ENCODE data around the gene VEZT. TPM values are rescaled to one million over a fixed set of nuclear protein-coding genes. Genes with fewer than 3 reads are reported as not detected.

VEZT gene
- polyA plus RNA-seq, 1 donor from 2014 or later: 219 TPM

GRCh38 chr12:95303476-95303875 is 85.9 kb downstream of the VEZT start:
- Histone ChIP-seq H3K9ac (ENCODE audit: low read length) (no peak overlapping the region), H4K20me1 (ENCODE audit: insufficient read depth) (no peaks in the 10 kb centered on the region), H3K9me2 (ENCODE audit: insufficient read depth, low read length) (no peaks in the 10 kb centered on the region)

GRCh38 chr12:95304673-95305198 is 87.1 kb downstream of the VEZT start:
- Histone ChIP-seq H3K27me3 (ENCODE audit: insufficient read depth, low read depth, low read length) (no peaks in the 10 kb centered on the region), H3K9me2 (ENCODE audit: insufficient read depth, low read length) (no peaks in the 10 kb centered on the region), H3F3A (ENCODE audit: insufficient read depth, low read length, poor library complexity, severe bottlenecking) (no peaks in the 10 kb centered on the region), H3K4me2 (ENCODE audit: low read length) (no peak overlapping the region), H2AFZ (ENCODE audit: low read depth, low read length) (no peak overlapping the region), H3K4me3 (ENCODE audit: low read length) (no peak overlapping the region), H3K36me3 (ENCODE audit: insufficient read depth, low read length) (peaks cover 28% of the 10 kb centered on the region), H3K9ac (ENCODE audit: low read length) (no peak overlapping the region), H4K20me1 (ENCODE audit: insufficient read depth) (no peaks in the 10 kb centered on the region), H3K79me2 (replicated peaks; ENCODE audit: insufficient read depth, low read length) (peaks cover 4% of the 10 kb centered on the region), H3K9me3 (ENCODE audit: low read length) (no peaks in the 10 kb centered on the region), H3K27ac (ENCODE audit: low read length) (no peak overlapping the region)
- TF ChIP-seq TAF1 (IDR thresholded peaks at IDR 0.05; ENCODE audit: low read depth): no peak
- TF ChIP-seq REST (IDR thresholded peaks at IDR 0.05; ENCODE audit: borderline replicate concordance): no peak
- TF ChIP-seq SMC3 (conservative IDR thresholded peaks at IDR 0.05; ENCODE audit: poor library complexity): no peak
- no peak for TF ChIP-seq EZH2 (IDR thresholded peaks at IDR 0.05; ENCODE audit: borderline replicate concordance, insufficient read depth, low read length, poor library complexity, severe bottlenecking)
- no peak for TF ChIP-seq RAD21 (conservative IDR thresholded peaks at IDR 0.05)
- no peak for TF ChIP-seq CTCF (IDR thresholded peaks at IDR 0.05; ENCODE audit: poor library complexity, severe bottlenecking)

More at GRCh38 chr12:95303476-95303875, 85.9 kb downstream of the VEZT start:
- Histone ChIP-seq H3K27ac (ENCODE audit: low read length) (no peak overlapping the region), H3K4me2 (ENCODE audit: low read length) (no peak overlapping the region), H3K36me3 (ENCODE audit: insufficient read depth, low read length) (peaks cover 18% of the 10 kb centered on the region), H2AFZ (ENCODE audit: low read depth, low read length) (no peak overlapping the region), H3K79me2 (replicated peaks; ENCODE audit: insufficient read depth, low read length) (peaks cover 4% of the 10 kb centered on the region), H3K9me3 (ENCODE audit: low read length) (no peaks in the 10 kb centered on the region), H3K27me3 (ENCODE audit: insufficient read depth, low read depth, low read length) (no peaks in the 10 kb centered on the region), H3F3A (ENCODE audit: insufficient read depth, low read length, poor library complexity, severe bottlenecking) (no peaks in the 10 kb centered on the region), H3K4me3 (ENCODE audit: low read length) (no peak overlapping the region)
- TF ChIP-seq RAD21 (conservative IDR thresholded peaks at IDR 0.05) (no peak), SMC3 (conservative IDR thresholded peaks at IDR 0.05; ENCODE audit: poor library complexity) (no peak), EZH2 (IDR thresholded peaks at IDR 0.05; ENCODE audit: borderline replicate concordance, insufficient read depth, low read length, poor library complexity, severe bottlenecking) (no peak), MXI1 (conservative IDR thresholded peaks at IDR 0.05; ENCODE audit: poor library complexity, severe bottlenecking) (no peak), REST (IDR thresholded peaks at IDR 0.05; ENCODE audit: borderline replicate concordance) (no peak), POLR2AphosphoS5 (IDR thresholded peaks at IDR 0.05) (no peak), EP300 (conservative IDR thresholded peaks at IDR 0.05; ENCODE audit: poor library complexity, severe bottlenecking) (no peak), TAF1 (IDR thresholded peaks at IDR 0.05; ENCODE audit: low read depth) (no peak), CTCF (IDR thresholded peaks at IDR 0.05; ENCODE audit: poor library complexity, severe bottlenecking) (no peak)
